NOMO-1 treated with DMSO at 0.1 percent for 48 hours (cell line): ENCODE results near the gene FSD1.
"Not testable (repeated sequence)": the region's sequence is repeated elsewhere in the genome, so short reads cannot be mapped to it uniquely, and the experiment has no call there.

Source experiments
- DNase-seq: peaks from one replicate; lab custom pipeline; 2025; ENCODE audit not compliant: unreplicated experiment; lab: John Stamatoyannopoulos, UW

FSD1 gene

GRCh38 chr19:4284176-4284958 is 20.0 kb upstream of the FSD1 start:
- no peak for DNase-seq

GRCh38 chr19:4284974-4285373 is 19.4 kb upstream of the FSD1 start:
- no peak for DNase-seq

- DNase-seq: not testable (repeated sequence)
Observed at GRCh38 chr19:4286141-4286540, 18.3 kb upstream of the FSD1 start.

GRCh38 chr19:4288091-4288777 is 16.2 kb upstream of the FSD1 start:
- no peak for DNase-seq

GRCh38 chr19:4291184-4291732 is 13.1 kb upstream of the FSD1 start:
- DNase-seq: no peak

GRCh38 chr19:4292515-4292914 is 11.9 kb upstream of the FSD1 start:
- no peak for DNase-seq

GRCh38 chr19:4294389-4294788 is 10.0 kb upstream of the FSD1 start:
- no peak for DNase-seq

- no peak for DNase-seq
Observed at GRCh38 chr19:4295972-4296771, 8.2 kb upstream of the FSD1 start.

GRCh38 chr19:4297901-4298809 is 6.2 kb upstream of the FSD1 start:
- no peak for DNase-seq

- DNase-seq: no peak
Observed at GRCh38 chr19:4298810-4299550, 5.4 kb upstream of the FSD1 start.

GRCh38 chr19:4300589-4300988 is 3.8 kb upstream of the FSD1 start:
- no peak for DNase-seq

GRCh38 chr19:4301590-4302242 is 2.7 kb upstream of the FSD1 start:
- DNase-seq: no peak

- no peak for DNase-seq
Observed at GRCh38 chr19:4302243-4302640, 2.2 kb upstream of the FSD1 start, which contains the start of gene TMIGD2. TSS of gene TMIGD2 (minus strand) at chr19:4302389. CDS start at chr19:4302385, 4 bp downstream.

GRCh38 chr19:4303819-4304537 is 420 bp upstream of the FSD1 start:
- no peak for DNase-seq

GRCh38 chr19:4305257-4305612 is 837 bp downstream of the FSD1 start:
- no peak for DNase-seq

GRCh38 chr19:4305659-4306058 is 1.3 kb downstream of the FSD1 start:
- DNase-seq: no peak

- DNase-seq: no peak
Observed at GRCh38 chr19:4310247-4311121, 6.1 kb downstream of the FSD1 start.
